Esophagus muscularis mucosa (tissue), 4 donors: ENCODE measurements around the gene SMARCC2.

ENCODE experiments used
- CTCF ChIP-seq, 3 experiments: fragments of 200-600 bp in 2 of 3; fragments of 450-650 bp in 1 of 3; sonication (generic) in 2 of 3; IDR thresholded peaks; one replicate each; pipeline ENCODE4 v1.5.1; 2017 to 2019; ENCODE audit warnings: antibody characterized with exemption in 3 of 3, mild to moderate bottlenecking in 2 of 3, moderate library complexity in 1 of 3
- EP300 ChIP-seq: sonication (generic); formaldehyde crosslinking; IDR thresholded peaks from one replicate; pipeline ENCODE4 v1.6.1; 2017; ENCODE audit warnings: antibody characterized with exemption
- POLR2A ChIP-seq: fragments of 450-650 bp; IDR thresholded peaks from one replicate; pipeline ENCODE4 v1.6.1; 2017; ENCODE audit warnings: antibody characterized with exemption, moderate library complexity, mild to moderate bottlenecking, low read depth
- POLR2AphosphoS5 ChIP-seq, 2 donors: sonication (generic); formaldehyde crosslinking; IDR thresholded peaks; one replicate each; pipeline ENCODE4 v1.6.1; 2017; ENCODE audit warnings: antibody characterized with exemption in 2 of 2

- TF ChIP-seq CTCF (IDR thresholded peaks at IDR 0.05) (no peak), POLR2A (no peak), EP300 (no peak), POLR2AphosphoS5 (IDR thresholded peaks at IDR 0.05) (no peak)
Observed at GRCh38 chr12:56178347-56178746, 10.9 kb downstream of the SMARCC2 start.
